H7 (cell line): Measurements from ENCODE around the gene DAB1. TPM values are rescaled to one million over a fixed set of nuclear protein-coding genes. Genes with fewer than 3 reads are reported as not detected.

ENCODE experiments used
- DNase-seq: peaks from one replicate; pipeline ENCODE4 v3.0.0; 2012
- H3K27me3 ChIP-seq: 2 replicates; pipeline ENCODE4 v1.6.0; 2011; ENCODE audit warnings: mild to moderate bottlenecking, low read length; ENCODE audit not compliant: control insufficient read depth, insufficient read depth
- H3K36me3 ChIP-seq: replicated peaks from 2 replicates; pipeline ENCODE4 v1.5.1; 2011; ENCODE audit warnings: low read length; ENCODE audit not compliant: control insufficient read depth, insufficient read depth
- H3K4me3 ChIP-seq: 2 replicates; pipeline ENCODE4 v1.5.1; 2011; ENCODE audit warnings: low read depth, mild to moderate bottlenecking, control low read depth, low read length, moderate library complexity; ENCODE audit not compliant: insufficient read depth
- total RNA-seq: library from RNA; depleted of rRNA; stranded (reverse); fragments of >200 nt; shearing (Covaris generic); gene quantifications from 2 replicates; pipeline ENCODE4 v1.2.3, GENCODE V29; 2014

The DAB1 gene
- total RNA-seq, 1 experiment from 2014 or later: 16.4 TPM

GRCh38 chr1:57329001-57329527, 94.8 kb downstream of the DAB1 start:
- Histone ChIP-seq H3K4me3 (no peak overlapping the region), H3K36me3 (no peaks in the 10 kb centered on the region), H3K27me3 (no peaks in the 10 kb centered on the region)
- DNase-seq: no peak

- no peaks in the 10 kb centered on the region for H3K36me3 ChIP-seq
- no peak for DNase-seq
- H3K4me3 ChIP-seq: no peak overlapping the region
- H3K27me3 ChIP-seq: no peaks in the 10 kb centered on the region
These were observed 95.9 kb downstream of the DAB1 start for GRCh38 chr1:57327946-57328345.

GRCh38 chr1:57327336-57327735, 96.5 kb downstream of the DAB1 start:
- Histone ChIP-seq H3K36me3 (no peaks in the 10 kb centered on the region), H3K4me3 (no peak overlapping the region), H3K27me3 (no peaks in the 10 kb centered on the region)
- DNase-seq: no peak

- Histone ChIP-seq H3K36me3 (no peaks in the 10 kb centered on the region), H3K27me3 (no peaks in the 10 kb centered on the region), H3K4me3 (no peak overlapping the region)
- DNase-seq: no peak
These were observed 98.3 kb downstream of the DAB1 start for GRCh38 chr1:57325536-57325935.

- no peak for DNase-seq
- Histone ChIP-seq H3K4me3 (no peak overlapping the region), H3K36me3 (no peaks in the 10 kb centered on the region), H3K27me3 (no peaks in the 10 kb centered on the region)
These were observed 98.7 kb downstream of the DAB1 start for GRCh38 chr1:57325117-57325516.

- no peak overlapping the region for H3K4me3 ChIP-seq
- no peaks in the 10 kb centered on the region for H3K36me3 ChIP-seq
- no peak for DNase-seq
- no peaks in the 10 kb centered on the region for H3K27me3 ChIP-seq
These were observed 99.5 kb downstream of the DAB1 start for GRCh38 chr1:57324388-57324787.

GRCh38 chr1:57321776-57322175, 102.1 kb downstream of the DAB1 start:
- DNase-seq: no peak
- Histone ChIP-seq H3K36me3 (no peaks in the 10 kb centered on the region), H3K4me3 (no peak overlapping the region), H3K27me3 (no peaks in the 10 kb centered on the region)

GRCh38 chr1:57319791-57320190, 104.1 kb downstream of the DAB1 start:
- no peak overlapping the region for H3K4me3 ChIP-seq

GRCh38 chr1:57319165-57319564, 104.7 kb downstream of the DAB1 start:
- DNase-seq: no peak
- H3K4me3 ChIP-seq: no peak overlapping the region
- H3K27me3 ChIP-seq: no peaks in the 10 kb centered on the region
- no peaks in the 10 kb centered on the region for H3K36me3 ChIP-seq

More at GRCh38 chr1:57319791-57320190, 104.1 kb downstream of the DAB1 start:
- DNase-seq: no peak
- Histone ChIP-seq H3K27me3 (no peaks in the 10 kb centered on the region), H3K36me3 (no peaks in the 10 kb centered on the region)

- Histone ChIP-seq H3K4me3 (no peak overlapping the region), H3K27me3 (no peaks in the 10 kb centered on the region), H3K36me3 (no peaks in the 10 kb centered on the region)
- DNase-seq: no peak
These were observed 107.0 kb downstream of the DAB1 start for GRCh38 chr1:57316861-57317260.

GRCh38 chr1:57316291-57316690, 107.6 kb downstream of the DAB1 start:
- Histone ChIP-seq H3K27me3 (no peaks in the 10 kb centered on the region), H3K36me3 (no peaks in the 10 kb centered on the region), H3K4me3 (no peak overlapping the region)
- no peak for DNase-seq

- H3K4me3 ChIP-seq: no peak overlapping the region
- H3K27me3 ChIP-seq: no peaks in the 10 kb centered on the region
- no peak for DNase-seq
- no peaks in the 10 kb centered on the region for H3K36me3 ChIP-seq
These were observed 111.0 kb downstream of the DAB1 start for GRCh38 chr1:57312869-57313268.

- Histone ChIP-seq H3K36me3 (no peaks in the 10 kb centered on the region), H3K4me3 (no peak overlapping the region), H3K27me3 (no peaks in the 10 kb centered on the region)
- no peak for DNase-seq
These were observed 112.4 kb downstream of the DAB1 start for GRCh38 chr1:57311411-57311810.

GRCh38 chr1:57311006-57311405, 112.9 kb downstream of the DAB1 start:
- no peaks in the 10 kb centered on the region for H3K36me3 ChIP-seq
- no peak overlapping the region for H3K4me3 ChIP-seq
- no peaks in the 10 kb centered on the region for H3K27me3 ChIP-seq
- no peak for DNase-seq

- no peaks in the 10 kb centered on the region for H3K27me3 ChIP-seq
- no peak for DNase-seq
- no peak overlapping the region for H3K4me3 ChIP-seq
- H3K36me3 ChIP-seq: no peaks in the 10 kb centered on the region
These were observed 114.2 kb downstream of the DAB1 start for GRCh38 chr1:57309630-57310029.
